ENCODE results near the gene PROK2. TPM values are rescaled to one million over a fixed set of nuclear protein-coding genes. Genes with fewer than 3 reads are reported as not detected.

PROK2 gene
- total RNA-seq, 1 donor from 2014 or later = not detected

DNA sequence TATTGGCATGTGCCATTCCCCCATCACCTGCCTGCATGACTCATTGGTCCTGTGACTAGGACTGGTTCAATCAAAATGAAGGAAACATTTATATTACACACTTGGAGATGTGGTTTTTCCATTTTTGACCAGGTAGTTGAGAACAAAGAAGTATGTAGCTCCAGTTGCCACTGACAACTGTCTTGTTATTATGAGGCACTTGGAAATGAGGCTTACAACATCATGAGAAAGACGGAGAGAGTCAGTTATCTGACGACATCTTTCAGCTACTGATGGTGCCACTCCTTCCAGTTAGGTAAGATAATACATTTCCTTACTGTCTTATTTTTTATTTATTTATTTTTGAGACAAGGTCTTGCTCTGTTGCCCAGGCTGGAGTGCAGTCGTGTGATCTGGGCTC, 21.8 kb upstream of the PROK2 start:
- H3K27ac Mint-ChIP-seq (ENCODE audit: unreplicated experiment) = no peak overlapping the region
- H4K20me1 ChIP-seq (ENCODE audit: insufficient read depth, low read length) = no peaks in the 10 kb centered on the region
- DNase-seq (ENCODE audit: low read depth) = no peak
- no peaks in the 10 kb centered on the region for H3K36me3 ChIP-seq (ENCODE audit: insufficient read depth, low read length)
- no peaks in the 10 kb centered on the region for H3K4me1 ChIP-seq (ENCODE audit: insufficient read depth, low read length)
- H3K9me3 Mint-ChIP-seq (ENCODE audit: unreplicated experiment) = no peaks in the 10 kb centered on the region
- no peaks in the 10 kb centered on the region for H3K4me1 Mint-ChIP-seq (ENCODE audit: low read depth, unreplicated experiment)
- no peak overlapping the region for H3K27ac ChIP-seq (ENCODE audit: low read depth, low read length)
- H3K79me2 ChIP-seq (ENCODE audit: insufficient read depth, low read length) = no peaks in the 10 kb centered on the region
- no peak overlapping the region for H3K4me3 ChIP-seq (ENCODE audit: insufficient read depth, low read depth, low read length)
- H3K9me3 ChIP-seq (ENCODE audit: insufficient read depth, low read depth, low read length) = no peaks in the 10 kb centered on the region
- no peak overlapping the region for H2AFZ ChIP-seq (ENCODE audit: low read depth, low read length)
- H3K4me2 ChIP-seq (ENCODE audit: low read length) = no peak overlapping the region
- H3K27me3 Mint-ChIP-seq (ENCODE audit: low read depth, unreplicated experiment) = peaks cover 4% of the 10 kb centered on the region
- no peak for TF ChIP-seq EZH2 (IDR thresholded peaks at IDR 0.05; ENCODE audit: insufficient read depth, low read length)
- TF ChIP-seq, protein P1, sequence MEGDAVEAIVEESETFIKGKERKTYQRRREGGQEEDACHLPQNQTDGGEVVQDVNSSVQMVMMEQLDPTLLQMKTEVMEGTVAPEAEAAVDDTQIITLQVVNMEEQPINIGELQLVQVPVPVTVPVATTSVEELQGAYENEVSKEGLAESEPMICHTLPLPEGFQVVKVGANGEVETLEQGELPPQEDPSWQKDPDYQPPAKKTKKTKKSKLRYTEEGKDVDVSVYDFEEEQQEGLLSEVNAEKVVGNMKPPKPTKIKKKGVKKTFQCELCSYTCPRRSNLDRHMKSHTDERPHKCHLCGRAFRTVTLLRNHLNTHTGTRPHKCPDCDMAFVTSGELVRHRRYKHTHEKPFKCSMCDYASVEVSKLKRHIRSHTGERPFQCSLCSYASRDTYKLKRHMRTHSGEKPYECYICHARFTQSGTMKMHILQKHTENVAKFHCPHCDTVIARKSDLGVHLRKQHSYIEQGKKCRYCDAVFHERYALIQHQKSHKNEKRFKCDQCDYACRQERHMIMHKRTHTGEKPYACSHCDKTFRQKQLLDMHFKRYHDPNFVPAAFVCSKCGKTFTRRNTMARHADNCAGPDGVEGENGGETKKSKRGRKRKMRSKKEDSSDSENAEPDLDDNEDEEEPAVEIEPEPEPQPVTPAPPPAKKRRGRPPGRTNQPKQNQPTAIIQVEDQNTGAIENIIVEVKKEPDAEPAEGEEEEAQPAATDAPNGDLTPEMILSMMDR (IDR thresholded peaks at IDR 0.05; ENCODE audit: insufficient read depth, low read depth, low read length) = no peak
- H3K27me3 ChIP-seq (ENCODE audit: insufficient read depth, low read length) = no peaks in the 10 kb centered on the region
- no peaks in the 10 kb centered on the region for H3K36me3 Mint-ChIP-seq (ENCODE audit: low read depth, unreplicated experiment)
- H3K9ac ChIP-seq (ENCODE audit: low read length) = no peak overlapping the region
- FAIRE-seq = no peak
- no peak overlapping the region for H3K4me3 Mint-ChIP-seq (ENCODE audit: unreplicated experiment)

DNA sequence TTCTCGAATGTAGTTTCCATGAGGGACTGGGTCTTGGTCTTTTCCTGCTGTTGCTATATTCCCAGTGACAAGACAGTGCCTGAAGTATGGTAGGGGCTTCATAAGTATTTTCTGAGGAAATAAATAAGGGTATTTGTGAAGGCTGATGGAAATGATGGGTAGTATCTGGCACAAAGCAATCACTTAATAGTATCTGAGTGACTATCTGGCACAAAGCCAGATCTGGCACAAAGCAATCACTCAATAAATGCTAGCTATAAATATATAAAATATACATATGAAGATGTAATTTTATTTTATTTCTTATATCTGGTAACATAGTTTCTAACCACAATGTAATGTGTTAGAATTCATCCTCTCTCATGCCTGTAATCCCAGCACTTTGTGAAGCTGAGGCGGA, 20.7 kb upstream of the PROK2 start:
- no peaks in the 10 kb centered on the region for H3K36me3 Mint-ChIP-seq (ENCODE audit: low read depth, unreplicated experiment)
- no peaks in the 10 kb centered on the region for H3K36me3 ChIP-seq (ENCODE audit: insufficient read depth, low read length)
- H3K4me1 ChIP-seq (ENCODE audit: insufficient read depth, low read length) = no peaks in the 10 kb centered on the region
- no peak overlapping the region for H3K27ac ChIP-seq (ENCODE audit: low read depth, low read length)
- no peak for TF ChIP-seq EZH2 (IDR thresholded peaks at IDR 0.05; ENCODE audit: insufficient read depth, low read length)
- TF ChIP-seq, protein P1 (IDR thresholded peaks at IDR 0.05; ENCODE audit: insufficient read depth, low read depth, low read length) = no peak
- no peak for FAIRE-seq
- no peaks in the 10 kb centered on the region for H3K27me3 ChIP-seq (ENCODE audit: insufficient read depth, low read length)
- H2AFZ ChIP-seq (ENCODE audit: low read depth, low read length) = no peak overlapping the region
- H3K4me3 Mint-ChIP-seq (ENCODE audit: unreplicated experiment) = no peak overlapping the region
- no peak overlapping the region for H3K4me2 ChIP-seq (ENCODE audit: low read length)
- no peaks in the 10 kb centered on the region for H3K4me1 Mint-ChIP-seq (ENCODE audit: low read depth, unreplicated experiment)
- H3K9me3 ChIP-seq (ENCODE audit: insufficient read depth, low read depth, low read length) = no peaks in the 10 kb centered on the region
- peaks cover 4% of the 10 kb centered on the region for H3K27me3 Mint-ChIP-seq (ENCODE audit: low read depth, unreplicated experiment)
- no peak overlapping the region for H3K9ac ChIP-seq (ENCODE audit: low read length)
- no peaks in the 10 kb centered on the region for H4K20me1 ChIP-seq (ENCODE audit: insufficient read depth, low read length)
- no peak for DNase-seq (ENCODE audit: low read depth)
- H3K79me2 ChIP-seq (ENCODE audit: insufficient read depth, low read length) = no peaks in the 10 kb centered on the region
- no peaks in the 10 kb centered on the region for H3K9me3 Mint-ChIP-seq (ENCODE audit: unreplicated experiment)
- H3K27ac Mint-ChIP-seq (ENCODE audit: unreplicated experiment) = no peak overlapping the region
- no peak overlapping the region for H3K4me3 ChIP-seq (ENCODE audit: insufficient read depth, low read depth, low read length)

DNA sequence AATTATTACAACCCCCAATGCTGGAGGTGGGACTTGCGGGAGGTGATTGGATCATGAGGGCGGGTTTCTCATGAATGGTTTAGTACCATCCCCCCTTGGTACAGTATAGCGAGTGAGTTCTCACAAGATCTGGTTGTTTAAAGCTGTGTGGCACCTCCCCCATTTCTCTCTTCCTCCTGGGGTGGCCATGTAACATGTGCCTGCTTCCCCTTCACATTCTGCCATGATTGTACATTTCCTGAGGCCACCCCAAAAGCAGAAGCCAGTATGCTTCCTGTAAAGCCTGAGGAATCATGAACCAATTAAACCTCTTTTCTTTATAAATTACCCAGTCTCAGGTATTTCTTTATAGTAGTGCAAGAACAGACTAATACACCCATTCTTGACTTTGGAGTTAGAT, 20.3 kb upstream of the PROK2 start:
- no peaks in the 10 kb centered on the region for H4K20me1 ChIP-seq (ENCODE audit: insufficient read depth, low read length)
- H3K4me2 ChIP-seq (ENCODE audit: low read length) = no peak overlapping the region
- H3K9me3 ChIP-seq (ENCODE audit: insufficient read depth, low read depth, low read length) = no peaks in the 10 kb centered on the region
- H3K36me3 Mint-ChIP-seq (ENCODE audit: low read depth, unreplicated experiment) = no peaks in the 10 kb centered on the region
- peaks cover 4% of the 10 kb centered on the region for H3K27me3 Mint-ChIP-seq (ENCODE audit: low read depth, unreplicated experiment)
- no peak overlapping the region for H3K27ac Mint-ChIP-seq (ENCODE audit: unreplicated experiment)
- no peak overlapping the region for H3K4me3 Mint-ChIP-seq (ENCODE audit: unreplicated experiment)
- H3K4me3 ChIP-seq (ENCODE audit: insufficient read depth, low read depth, low read length) = no peak overlapping the region
- H3K9ac ChIP-seq (ENCODE audit: low read length) = no peak overlapping the region
- TF ChIP-seq EZH2 (IDR thresholded peaks at IDR 0.05; ENCODE audit: insufficient read depth, low read length) = no peak
- TF ChIP-seq, protein P1 (IDR thresholded peaks at IDR 0.05; ENCODE audit: insufficient read depth, low read depth, low read length) = no peak
- no peak overlapping the region for H2AFZ ChIP-seq (ENCODE audit: low read depth, low read length)
- H3K4me1 Mint-ChIP-seq (ENCODE audit: low read depth, unreplicated experiment) = no peaks in the 10 kb centered on the region
- H3K27ac ChIP-seq (ENCODE audit: low read depth, low read length) = no peak overlapping the region
- no peaks in the 10 kb centered on the region for H3K9me3 Mint-ChIP-seq (ENCODE audit: unreplicated experiment)
- H3K4me1 ChIP-seq (ENCODE audit: insufficient read depth, low read length) = no peaks in the 10 kb centered on the region
- H3K27me3 ChIP-seq (ENCODE audit: insufficient read depth, low read length) = peaks cover 2% of the 10 kb centered on the region
- no peaks in the 10 kb centered on the region for H3K79me2 ChIP-seq (ENCODE audit: insufficient read depth, low read length)
- DNase-seq (ENCODE audit: low read depth) (no peak), FAIRE-seq (no peak)
- H3K36me3 ChIP-seq (ENCODE audit: insufficient read depth, low read length) = no peaks in the 10 kb centered on the region

Measured in astrocyte (in vitro differentiated cells and primary cell).